Urothelium cell line (cell line): ENCODE results near the gene SNED1.
"Not testable (repeated sequence)": the region's sequence is repeated elsewhere in the genome, so short reads cannot be mapped to it uniquely, and the experiment has no call there.

Source experiments
- DNase-seq: peaks from one replicate; pipeline ENCODE4 v3.0.0; 2011; ENCODE audit warnings: low spot score, mixed read lengths
- FAIRE-seq: peaks from 2 replicates; lab custom pipeline; 2011; peaks lifted over from hg19 to GRCh38; lab: Jason Lieb, UNC

The SNED1 gene

GRCh38 chr2:241104611-241105010 lies 106.2 kb downstream of the SNED1 start:
- not testable (repeated sequence) for FAIRE-seq, DNase-seq

GRCh38 chr2:241105641-241106040 lies 107.2 kb downstream of the SNED1 start:
- no peak for FAIRE-seq

GRCh38 chr2:241107031-241107783 lies 108.8 kb downstream of the SNED1 start:
- FAIRE-seq: no peak
- DNase-seq: no peak

More at GRCh38 chr2:241105641-241106040, 107.2 kb downstream of the SNED1 start:
- DNase-seq: no peak

GRCh38 chr2:241108271-241109209 lies 110.1 kb downstream of the SNED1 start:
- FAIRE-seq (peak; percentile 56), DNase-seq (no peak)

- no peak for DNase-seq
- no peak for FAIRE-seq
These were observed 111.0 kb downstream of the SNED1 start for GRCh38 chr2:241109210-241110088.

GRCh38 chr2:241110089-241110606 lies 111.7 kb downstream of the SNED1 start:
- no peak for DNase-seq
- no peak for FAIRE-seq

GRCh38 chr2:241110607-241111439 lies 112.4 kb downstream of the SNED1 start:
- DNase-seq: no peak
- no peak for FAIRE-seq

- FAIRE-seq: no peak
These were observed 113.0 kb downstream of the SNED1 start for GRCh38 chr2:241111440-241111805.

GRCh38 chr2:241112046-241112445 lies 113.6 kb downstream of the SNED1 start:
- FAIRE-seq: no peak
- no peak for DNase-seq

More at GRCh38 chr2:241111440-241111805, 113.0 kb downstream of the SNED1 start:
- DNase-seq: no peak

GRCh38 chr2:241112592-241112991 lies 114.2 kb downstream of the SNED1 start:
- FAIRE-seq (no peak), DNase-seq (no peak)

GRCh38 chr2:241114836-241115235 lies 116.4 kb downstream of the SNED1 start:
- FAIRE-seq: no peak
- no peak for DNase-seq

- no peak for DNase-seq
- FAIRE-seq: no peak
These were observed 116.9 kb downstream of the SNED1 start for GRCh38 chr2:241115361-241115760.

GRCh38 chr2:241116606-241117560 lies 118.5 kb downstream of the SNED1 start:
- DNase-seq (no peak), FAIRE-seq (no peak)

GRCh38 chr2:241118737-241119505 lies 120.5 kb downstream of the SNED1 start:
- FAIRE-seq (no peak), DNase-seq (no peak)

- FAIRE-seq (no peak), DNase-seq (no peak)
These were observed 122.0 kb downstream of the SNED1 start for GRCh38 chr2:241120440-241120839.

GRCh38 chr2:241121008-241121407 lies 122.6 kb downstream of the SNED1 start:
- FAIRE-seq (no peak), DNase-seq (no peak)

GRCh38 chr2:241122376-241123002 lies 124.1 kb downstream of the SNED1 start:
- FAIRE-seq (no peak), DNase-seq (no peak)
